Activated effector memory CD4-positive, alpha-beta T cell treated with Interleukin-2 at 50 U/mL for 16 hours (primary cell): ENCODE results near the gene SSBP2.

Source experiments
- DNase-seq: peaks from one replicate; pipeline ENCODE4 v3.0.0-alpha.2; 2020

SSBP2 gene

GRCh38 chr5:81751009-81751835 is at the start of gene SSBP2:
Gene SSBP2 (minus strand): TSS chr5:81751097. CDS start chr5:81751042, 55 bp downstream.
- peak; percentile 99 for DNase-seq

- DNase-seq = no peak
Measured at GRCh38 chr5:81795666-81796065, 44.8 kb upstream of the SSBP2 start.

GRCh38 chr5:81794226-81794625 is 43.3 kb upstream of the SSBP2 start:
- DNase-seq = no peak

GRCh38 chr5:81790336-81790735 is 39.4 kb upstream of the SSBP2 start:
- no peak for DNase-seq

GRCh38 chr5:81789033-81789432 is 38.1 kb upstream of the SSBP2 start:
- DNase-seq = no peak

GRCh38 chr5:81788329-81788728 is 37.4 kb upstream of the SSBP2 start:
- no peak for DNase-seq

- DNase-seq = no peak
Measured at GRCh38 chr5:81787474-81788242, 36.8 kb upstream of the SSBP2 start.

- DNase-seq = no peak
Measured at GRCh38 chr5:81786991-81787390, 36.1 kb upstream of the SSBP2 start.

- DNase-seq = no peak
Measured at GRCh38 chr5:81786496-81786895, 35.6 kb upstream of the SSBP2 start.

- DNase-seq = no peak
Measured at GRCh38 chr5:81785322-81785721, 34.4 kb upstream of the SSBP2 start.

GRCh38 chr5:81783401-81783800 is 32.5 kb upstream of the SSBP2 start:
- no peak for DNase-seq

- no peak for DNase-seq
Measured at GRCh38 chr5:81782811-81783210, 31.9 kb upstream of the SSBP2 start.

GRCh38 chr5:81779916-81780266 is 29.0 kb upstream of the SSBP2 start:
- DNase-seq = no peak

GRCh38 chr5:81779125-81779915 is 28.4 kb upstream of the SSBP2 start:
- DNase-seq = peak; percentile 20

GRCh38 chr5:81778642-81779041 is 27.7 kb upstream of the SSBP2 start:
- DNase-seq = no peak

- DNase-seq = no peak
Measured at GRCh38 chr5:81776258-81776657, 25.4 kb upstream of the SSBP2 start.

GRCh38 chr5:81774374-81774773 is 23.5 kb upstream of the SSBP2 start:
- DNase-seq = no peak

GRCh38 chr5:81773574-81773973 is 22.7 kb upstream of the SSBP2 start:
- no peak for DNase-seq

GRCh38 chr5:81773161-81773560 is 22.3 kb upstream of the SSBP2 start:
- DNase-seq = no peak

- no peak for DNase-seq
Measured at GRCh38 chr5:81772488-81772887, 21.6 kb upstream of the SSBP2 start.

- no peak for DNase-seq
Measured at GRCh38 chr5:81768935-81769452, 18.1 kb upstream of the SSBP2 start.

GRCh38 chr5:81767938-81768337 is 17.0 kb upstream of the SSBP2 start:
- no peak for DNase-seq

GRCh38 chr5:81767097-81767496 is 16.2 kb upstream of the SSBP2 start:
- DNase-seq = no peak
